GM06990 (cell line): ENCODE data around the gene DNAL4.

Experiments used
- DNase-seq: peaks from one replicate; pipeline ENCODE4 v3.0.0-alpha.2; 2011; ENCODE audit not compliant: insufficient read length; ENCODE audit errors: extremely low read depth
- H3K27me3 ChIP-seq: replicated peaks from 2 replicates; pipeline ENCODE4 v1.6.0; 2011; ENCODE audit warnings: low read length; ENCODE audit not compliant: control insufficient read depth, insufficient read depth
- H3K36me3 ChIP-seq: 2 replicates; pipeline ENCODE4 v1.5.1; 2011; ENCODE audit warnings: low read length; ENCODE audit not compliant: control insufficient read depth, insufficient read depth
- H3K4me3 ChIP-seq: replicated peaks from 2 replicates; pipeline ENCODE4 v1.5.1; 2011; ENCODE audit warnings: low read depth, mild to moderate bottlenecking, control low read depth, low read length
- CTCF ChIP-seq: IDR thresholded peaks from 2 replicates; pipeline ENCODE4 v1.5.1; 2011; ENCODE audit warnings: low read length, control low read depth, mild to moderate bottlenecking, inconsistent platforms; ENCODE audit not compliant: insufficient read depth, poor library complexity, severe bottlenecking

The DNAL4 gene

GRCh38 chr22:38756711-38757463 is 37.1 kb downstream of the DNAL4 start:
- Histone ChIP-seq H3K27me3 (no peaks in the 10 kb centered on the region), H3K4me3 (peak overlapping the region; percentile 91), H3K36me3 (no peaks in the 10 kb centered on the region; the same call in none of the 2 replicates)
- DNase-seq: no peak
- TF ChIP-seq CTCF: no peak

GRCh38 chr22:38755911-38756532 is 37.9 kb downstream of the DNAL4 start, which contains the start of gene SUN2:
TSS of gene SUN2 (minus strand) at chr22:38755998. CDS start at chr22:38752628, 3,370 bp downstream.
- peak within 1 kb of the TSS; percentile 91 for H3K4me3 ChIP-seq
- TF ChIP-seq CTCF: no peak
- H3K27me3 ChIP-seq: no peaks in the 10 kb centered on the region
- peak; percentile 94 for DNase-seq
- peaks cover 4% of the 10 kb centered on the region for H3K36me3 ChIP-seq

- H3K27me3 ChIP-seq: no peaks in the 10 kb centered on the region
- no peak for TF ChIP-seq CTCF
- H3K36me3 ChIP-seq: peaks cover 11% of the 10 kb centered on the region
- H3K4me3 ChIP-seq: peak overlapping the region; percentile 91
- DNase-seq: peak; percentile 70
These were observed 38.6 kb downstream of the DNAL4 start for GRCh38 chr22:38755155-38755910.

- Histone ChIP-seq H3K27me3 (no peaks in the 10 kb centered on the region), H3K4me3 (peak overlapping the region; percentile 91), H3K36me3 (peaks cover 16% of the 10 kb centered on the region)
- no peak for DNase-seq
- TF ChIP-seq CTCF: no peak
These were observed 39.2 kb downstream of the DNAL4 start for GRCh38 chr22:38754751-38755154.

GRCh38 chr22:38753948-38754750 is 39.8 kb downstream of the DNAL4 start:
- Histone ChIP-seq H3K27me3 (no peaks in the 10 kb centered on the region), H3K36me3 (peaks cover 22% of the 10 kb centered on the region), H3K4me3 (peak overlapping the region; percentile 91)
- DNase-seq: no peak
- no peak for TF ChIP-seq CTCF
